OCI-LY3 (cell line): ENCODE results near the gene FANK1.

Source experiments
- EZH2phosphoT487 ChIP-seq: fragments of 200-600 bp; shearing (Covaris generic); IDR thresholded peaks from 2 replicates; pipeline ENCODE4 v1.6.1; 2018; ENCODE audit warnings: antibody characterized with exemption, mixed run types, low read depth
- TF ChIP-seq, protein P1 (sequence below): fragments of 200-600, 300-600 bp; sonication (generic); IDR thresholded peaks from 2 replicates; pipeline ENCODE4 v1.5.1; 2014; ENCODE audit warnings: antibody characterized with exemption, low read length, low read depth

DNA sequence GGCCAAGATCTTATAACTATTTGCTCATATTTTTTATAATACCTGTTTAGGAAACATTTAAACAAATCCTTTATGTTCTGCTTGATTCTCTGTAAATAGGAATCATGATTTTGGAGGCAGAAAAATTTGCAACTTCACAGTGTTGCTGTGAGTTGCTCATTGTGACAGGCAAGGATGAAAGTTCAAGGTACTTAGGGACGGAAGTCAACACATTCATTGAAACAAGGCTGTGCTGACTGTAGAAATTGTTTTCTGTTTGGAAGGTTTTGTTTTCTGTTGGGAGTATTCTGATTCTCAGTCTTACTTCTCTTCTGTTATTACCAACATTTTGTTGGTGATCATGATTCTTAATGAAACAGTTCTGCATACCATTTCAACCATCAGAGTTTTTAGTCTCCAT, 54.9 kb downstream of the FANK1 start:
- TF ChIP-seq, protein P1, sequence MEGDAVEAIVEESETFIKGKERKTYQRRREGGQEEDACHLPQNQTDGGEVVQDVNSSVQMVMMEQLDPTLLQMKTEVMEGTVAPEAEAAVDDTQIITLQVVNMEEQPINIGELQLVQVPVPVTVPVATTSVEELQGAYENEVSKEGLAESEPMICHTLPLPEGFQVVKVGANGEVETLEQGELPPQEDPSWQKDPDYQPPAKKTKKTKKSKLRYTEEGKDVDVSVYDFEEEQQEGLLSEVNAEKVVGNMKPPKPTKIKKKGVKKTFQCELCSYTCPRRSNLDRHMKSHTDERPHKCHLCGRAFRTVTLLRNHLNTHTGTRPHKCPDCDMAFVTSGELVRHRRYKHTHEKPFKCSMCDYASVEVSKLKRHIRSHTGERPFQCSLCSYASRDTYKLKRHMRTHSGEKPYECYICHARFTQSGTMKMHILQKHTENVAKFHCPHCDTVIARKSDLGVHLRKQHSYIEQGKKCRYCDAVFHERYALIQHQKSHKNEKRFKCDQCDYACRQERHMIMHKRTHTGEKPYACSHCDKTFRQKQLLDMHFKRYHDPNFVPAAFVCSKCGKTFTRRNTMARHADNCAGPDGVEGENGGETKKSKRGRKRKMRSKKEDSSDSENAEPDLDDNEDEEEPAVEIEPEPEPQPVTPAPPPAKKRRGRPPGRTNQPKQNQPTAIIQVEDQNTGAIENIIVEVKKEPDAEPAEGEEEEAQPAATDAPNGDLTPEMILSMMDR, result no peak
- no peak for TF ChIP-seq EZH2phosphoT487
